ENCODE measurements around the gene SDK1.

- TF ChIP-seq EZH2phosphoT487 (IDR thresholded peaks at IDR 0.05; ENCODE audit: insufficient read depth, low read depth) (no peak), EZH2 (IDR thresholded peaks at IDR 0.05; ENCODE audit: insufficient read depth, poor library complexity, severe bottlenecking) (no peak)
Observed at GRCh38 chr7:3551536-3551935, 250.5 kb downstream of the SDK1 start.

All from GM23248 (cell line).